GM18517 (cell line): Measurements from ENCODE around the gene GNA15.

Experiments used
- ATAC-seq: cut with Tn5 transposase; IDR thresholded peaks from one replicate; pipeline ENCODE4 v1.9.1; 2021; ENCODE audit warnings: mild to moderate bottlenecking, moderate library complexity; ENCODE audit not compliant: unreplicated experiment

The GNA15 gene

DNA sequence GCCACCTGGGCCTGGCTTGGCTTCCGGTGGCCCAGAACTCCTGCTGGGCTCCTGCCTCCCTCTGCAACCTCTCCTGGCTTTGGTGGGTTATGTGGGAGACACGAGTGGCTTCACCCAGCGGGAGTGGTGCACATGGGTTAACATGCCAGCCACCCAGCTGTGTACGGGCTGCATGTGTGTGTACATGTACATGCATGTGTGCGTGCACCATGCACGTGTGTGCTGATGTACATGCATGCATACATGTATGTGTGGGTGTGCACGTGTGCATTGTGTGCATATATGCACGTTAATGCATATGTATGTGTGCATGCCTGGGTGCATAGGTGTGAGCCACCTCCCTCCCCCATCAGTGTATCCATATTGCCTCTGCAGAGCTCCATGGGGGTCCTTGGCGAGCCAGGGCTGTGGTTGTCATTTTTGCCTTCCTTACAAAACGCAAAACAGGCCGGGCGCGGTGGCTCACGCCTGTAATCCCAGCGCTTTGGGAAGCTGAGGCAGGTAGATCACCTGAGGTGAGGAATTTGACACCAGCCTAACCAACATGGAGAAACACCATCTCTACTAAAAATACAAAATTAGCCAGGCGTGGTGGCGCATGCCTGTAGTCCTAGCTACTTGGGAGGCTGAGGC is 29.2 kb upstream of the GNA15 start:
- ATAC-seq = no peak

DNA sequence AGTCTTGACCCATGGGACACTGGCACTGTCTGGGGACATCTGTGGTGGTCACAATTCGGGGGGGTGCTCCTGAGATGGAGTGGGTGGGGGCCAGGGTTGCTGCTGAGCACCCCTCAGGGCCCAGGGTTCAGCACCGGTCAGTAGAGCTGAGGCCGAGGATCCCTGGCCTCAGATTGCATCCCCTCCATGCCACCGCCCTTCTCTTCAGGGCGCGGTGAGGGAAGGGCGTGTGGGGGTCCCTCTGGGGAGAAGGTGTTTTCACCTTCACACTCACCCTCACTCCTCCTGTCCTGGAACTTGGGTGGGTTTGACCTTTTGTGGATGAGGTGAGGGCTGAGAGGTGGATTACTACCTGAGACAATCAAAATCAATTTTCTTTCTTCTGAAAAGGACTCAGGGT is 28.2 kb upstream of the GNA15 start:
- no peak for ATAC-seq

DNA sequence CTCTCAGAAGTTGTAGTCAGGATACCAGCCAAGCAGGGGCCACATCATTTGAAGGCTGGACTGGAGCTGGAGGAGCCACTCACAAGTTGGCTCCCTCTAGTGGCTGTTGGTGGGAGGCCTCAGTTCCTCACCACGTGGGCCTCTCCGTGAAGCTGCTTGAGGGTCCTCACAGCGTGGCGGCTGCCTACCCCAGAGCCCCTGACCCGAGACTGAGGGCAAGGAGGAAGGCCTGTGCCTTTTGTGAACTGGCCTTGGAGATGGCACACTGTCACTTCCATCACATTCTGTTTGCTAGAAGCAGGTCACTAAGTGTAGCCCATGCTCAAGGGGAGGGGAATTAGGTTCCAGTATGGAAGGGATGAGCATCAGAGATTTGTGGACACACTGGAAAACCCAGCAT is 27.1 kb upstream of the GNA15 start:
- no peak for ATAC-seq

DNA sequence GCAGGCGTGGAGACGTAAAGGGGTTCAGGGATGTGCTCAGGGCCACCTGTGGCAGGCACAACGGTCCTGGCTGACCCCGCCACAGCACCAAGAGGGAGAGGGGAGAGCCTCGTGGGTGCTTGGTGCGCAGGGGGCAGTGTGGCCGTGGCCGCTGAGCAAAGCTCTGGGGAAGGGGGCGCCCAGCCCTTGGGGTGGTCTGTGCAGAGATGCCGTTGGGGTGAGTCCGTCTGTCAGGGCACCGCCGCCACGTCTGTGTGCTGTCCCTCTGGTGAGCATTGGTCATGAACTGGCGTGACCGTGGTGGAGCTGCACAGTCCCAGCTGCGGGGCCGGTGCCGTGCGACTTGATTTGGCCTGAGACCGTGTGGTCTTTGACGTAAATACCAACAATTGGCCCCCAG is 26.3 kb upstream of the GNA15 start:
- no peak for ATAC-seq

DNA sequence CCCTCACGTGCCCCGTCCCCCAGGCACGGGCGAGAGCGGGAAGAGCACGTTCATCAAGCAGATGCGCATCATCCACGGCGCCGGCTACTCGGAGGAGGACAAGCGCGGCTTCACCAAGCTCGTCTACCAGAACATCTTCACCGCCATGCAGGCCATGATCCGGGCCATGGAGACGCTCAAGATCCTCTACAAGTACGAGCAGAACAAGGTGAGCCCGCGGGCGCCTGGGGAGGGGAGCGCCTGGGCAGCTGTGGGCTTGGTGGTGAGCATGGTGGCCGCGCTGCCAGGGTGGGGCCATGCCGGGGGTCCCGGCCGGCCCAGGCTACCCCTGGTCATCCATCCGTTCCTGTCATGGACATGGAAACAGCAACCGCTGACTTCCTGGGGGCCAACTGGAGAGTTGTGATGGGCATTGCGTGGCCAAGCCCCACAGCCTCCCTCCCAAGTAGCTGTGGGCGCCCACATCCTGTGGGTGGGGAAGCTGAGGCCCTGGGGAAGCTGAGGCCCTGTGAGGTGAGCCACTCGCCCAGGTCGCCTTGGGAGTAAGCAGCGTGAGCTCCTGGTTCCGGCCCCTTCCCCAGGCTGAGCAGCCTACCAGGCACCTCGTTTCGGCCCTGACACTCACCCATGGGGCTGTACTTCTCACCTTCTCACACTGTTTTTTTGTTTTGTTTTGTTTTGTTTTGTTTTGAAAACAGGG is 25.6 kb upstream of the GNA15 start:
- ATAC-seq = no peak

DNA sequence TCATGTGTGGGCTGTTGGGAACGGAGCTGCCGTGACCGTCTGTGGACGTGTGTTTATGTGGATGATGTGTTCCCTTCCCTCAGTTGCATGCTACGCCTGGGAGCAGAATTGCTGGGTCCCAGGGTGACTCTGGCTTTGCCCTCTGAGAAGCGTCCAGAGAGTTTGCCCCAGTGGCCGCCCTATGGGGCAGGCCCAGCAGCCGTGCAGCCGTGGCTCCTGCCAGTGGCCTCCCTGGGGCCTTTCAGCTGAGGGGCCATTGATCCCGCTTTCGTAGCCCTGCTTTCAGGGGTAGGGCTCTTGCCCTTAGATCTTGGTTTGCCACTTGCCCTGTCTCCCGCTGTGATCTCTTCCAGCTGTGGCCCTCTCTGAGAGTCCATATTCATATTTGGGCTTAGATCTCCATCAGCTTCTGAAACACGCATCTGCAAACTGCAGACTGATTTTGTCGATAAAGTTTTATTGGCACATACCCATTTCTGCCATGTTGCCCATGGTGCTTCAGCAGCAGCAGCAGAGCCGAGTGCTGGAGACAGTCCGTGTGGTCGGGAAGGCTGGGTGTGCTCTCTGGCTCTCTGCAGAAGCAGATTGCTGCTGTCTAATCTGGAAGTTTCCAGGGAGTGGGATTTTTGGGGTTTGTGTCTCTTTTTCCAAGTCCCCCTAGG is 24.1 kb upstream of the GNA15 start:
- ATAC-seq = no peak

DNA sequence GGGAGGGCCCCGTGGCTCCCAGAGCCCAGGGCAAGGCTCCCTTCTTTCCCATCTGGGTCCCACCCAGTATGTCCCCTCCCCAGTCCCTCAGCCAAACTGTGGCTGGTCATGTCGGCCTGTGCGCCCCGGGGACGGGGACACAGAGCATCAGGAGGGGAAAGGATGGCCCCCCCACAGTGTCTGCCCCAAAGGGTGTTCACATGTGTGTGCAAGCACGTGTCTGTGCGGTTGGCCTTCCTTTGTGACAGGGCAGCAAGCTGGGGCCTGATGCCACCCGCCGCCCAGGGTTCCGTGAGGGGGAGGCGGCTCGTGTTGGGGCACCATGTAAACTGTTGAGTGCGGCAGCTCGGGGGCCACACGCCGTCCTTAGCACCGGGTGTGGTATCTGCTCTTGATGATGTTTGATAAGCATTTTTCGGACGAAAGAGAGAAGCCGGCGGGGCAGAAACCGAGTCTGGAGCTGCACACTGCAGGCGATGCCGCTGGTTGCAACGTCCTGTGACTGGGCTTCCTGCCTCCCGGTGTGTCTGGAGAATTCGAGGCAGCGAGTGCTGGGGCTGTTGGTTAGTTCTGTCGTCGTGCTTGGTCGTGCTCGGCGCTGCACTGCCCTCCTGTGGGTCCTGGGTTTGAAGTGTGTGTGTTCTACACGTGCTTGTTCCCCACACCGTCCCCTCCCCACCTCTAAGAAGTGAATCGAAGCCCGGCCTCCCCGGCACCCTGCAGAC is 23.3 kb upstream of the GNA15 start:
- no peak for ATAC-seq

DNA sequence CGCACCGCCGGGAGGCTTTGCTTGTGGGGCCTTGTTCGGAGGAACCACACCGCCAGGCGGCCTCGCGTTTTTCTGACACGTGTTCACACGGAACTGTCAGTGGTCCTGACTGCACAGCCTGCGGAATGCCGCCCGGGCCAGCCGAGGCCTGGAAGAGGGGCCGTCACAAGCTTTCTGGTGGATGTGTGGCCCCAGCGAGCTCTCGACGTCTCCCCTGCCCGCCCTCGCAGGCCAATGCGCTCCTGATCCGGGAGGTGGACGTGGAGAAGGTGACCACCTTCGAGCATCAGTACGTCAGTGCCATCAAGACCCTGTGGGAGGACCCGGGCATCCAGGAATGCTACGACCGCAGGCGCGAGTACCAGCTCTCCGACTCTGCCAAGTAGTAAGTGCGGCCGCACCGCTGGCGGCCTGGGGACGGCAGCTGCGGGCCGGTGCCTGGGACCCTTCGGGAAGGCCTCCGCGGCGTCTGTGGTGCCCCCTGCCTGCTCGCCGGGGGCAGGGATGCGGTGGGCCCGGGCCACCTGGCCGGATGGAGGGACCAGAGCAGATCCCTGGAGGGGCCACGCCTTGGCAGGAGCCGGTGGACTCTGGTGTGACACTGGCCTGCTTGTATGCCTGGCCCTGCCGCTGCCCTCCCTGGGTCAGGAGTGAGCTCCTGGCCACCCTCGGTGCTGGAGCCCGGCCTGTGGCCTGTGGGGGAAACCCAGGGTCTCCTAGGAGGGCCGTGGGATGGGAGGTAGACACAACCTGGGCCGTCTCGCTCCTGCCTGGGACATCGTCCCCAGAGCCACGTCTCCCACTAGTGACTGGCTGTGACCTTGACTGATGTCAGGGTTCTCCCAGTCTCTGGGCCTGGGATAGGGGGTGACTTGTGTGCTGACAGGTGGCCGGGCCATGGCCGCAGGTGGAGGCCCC is 22.5 kb upstream of the GNA15 start:
- no peak for ATAC-seq

DNA sequence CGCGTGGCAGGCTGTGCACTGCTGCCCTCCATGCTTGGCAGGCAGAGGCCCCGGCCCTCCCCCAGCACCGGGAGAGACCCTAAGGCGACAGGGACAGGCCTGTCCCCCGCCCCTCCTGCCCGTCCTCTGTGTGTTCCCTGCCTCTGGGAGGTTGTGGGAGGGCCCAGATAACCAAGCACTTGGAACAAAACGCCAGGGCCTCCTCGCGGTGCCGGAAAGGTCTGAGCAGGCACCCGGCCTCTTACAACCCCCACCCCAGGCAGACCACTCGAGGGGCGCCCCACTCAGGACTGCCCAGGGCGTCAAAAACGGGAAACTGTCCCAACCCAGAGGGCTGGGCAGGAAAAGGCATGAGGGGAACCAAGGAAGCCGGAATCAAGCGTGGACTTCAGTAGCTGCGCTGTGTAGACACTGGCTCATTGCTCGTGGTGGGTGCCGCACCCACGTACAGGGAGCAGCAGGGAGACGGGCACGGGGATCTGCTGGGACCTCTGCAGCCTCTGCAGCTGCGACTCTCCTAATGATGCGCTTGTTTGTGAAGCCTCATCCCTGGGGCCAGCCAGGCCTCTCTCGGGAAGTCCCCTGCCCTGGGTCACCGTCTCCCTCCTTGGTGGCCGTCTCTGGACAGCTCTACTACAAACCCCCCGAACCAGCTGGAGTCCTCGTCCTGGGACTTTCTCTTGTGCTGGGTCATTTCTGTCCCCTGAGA is 21.7 kb upstream of the GNA15 start:
- ATAC-seq = no peak

DNA sequence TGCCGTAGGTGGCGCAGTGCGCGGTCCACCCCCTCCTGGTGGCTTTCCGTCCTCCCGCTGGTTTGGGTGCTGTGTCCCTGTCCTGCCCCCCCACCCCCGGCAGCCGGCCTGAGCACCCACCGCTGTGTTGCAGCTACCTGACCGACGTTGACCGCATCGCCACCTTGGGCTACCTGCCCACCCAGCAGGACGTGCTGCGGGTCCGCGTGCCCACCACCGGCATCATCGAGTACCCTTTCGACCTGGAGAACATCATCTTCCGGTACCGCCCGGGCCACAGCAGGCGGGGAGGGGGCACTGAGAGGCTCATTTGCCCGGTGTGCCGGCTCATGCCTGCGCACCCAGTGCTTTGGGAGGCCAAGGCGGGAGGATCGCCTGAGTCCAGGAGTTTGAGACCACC is 21.0 kb upstream of the GNA15 start:
- no peak for ATAC-seq

DNA sequence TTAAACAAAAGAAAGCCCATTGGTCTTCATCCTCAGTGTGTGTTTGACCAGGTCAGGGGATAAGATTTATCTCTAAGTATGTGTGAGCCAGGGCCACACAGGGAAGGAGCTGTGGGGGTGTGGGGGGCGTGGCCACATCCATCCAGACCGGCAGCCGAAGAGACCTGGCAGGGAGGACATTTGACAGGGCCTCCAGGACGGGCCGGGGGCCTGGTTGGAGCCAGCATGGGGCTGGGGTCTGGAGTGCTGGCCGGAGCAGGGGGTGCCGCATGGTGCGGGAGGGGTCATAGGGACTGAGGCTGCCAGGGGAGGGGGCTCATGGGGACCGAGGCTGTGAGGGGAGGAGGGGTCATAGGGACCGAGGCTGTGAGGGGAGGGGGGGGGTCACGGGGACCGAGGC is 20.4 kb upstream of the GNA15 start:
- no peak for ATAC-seq

DNA sequence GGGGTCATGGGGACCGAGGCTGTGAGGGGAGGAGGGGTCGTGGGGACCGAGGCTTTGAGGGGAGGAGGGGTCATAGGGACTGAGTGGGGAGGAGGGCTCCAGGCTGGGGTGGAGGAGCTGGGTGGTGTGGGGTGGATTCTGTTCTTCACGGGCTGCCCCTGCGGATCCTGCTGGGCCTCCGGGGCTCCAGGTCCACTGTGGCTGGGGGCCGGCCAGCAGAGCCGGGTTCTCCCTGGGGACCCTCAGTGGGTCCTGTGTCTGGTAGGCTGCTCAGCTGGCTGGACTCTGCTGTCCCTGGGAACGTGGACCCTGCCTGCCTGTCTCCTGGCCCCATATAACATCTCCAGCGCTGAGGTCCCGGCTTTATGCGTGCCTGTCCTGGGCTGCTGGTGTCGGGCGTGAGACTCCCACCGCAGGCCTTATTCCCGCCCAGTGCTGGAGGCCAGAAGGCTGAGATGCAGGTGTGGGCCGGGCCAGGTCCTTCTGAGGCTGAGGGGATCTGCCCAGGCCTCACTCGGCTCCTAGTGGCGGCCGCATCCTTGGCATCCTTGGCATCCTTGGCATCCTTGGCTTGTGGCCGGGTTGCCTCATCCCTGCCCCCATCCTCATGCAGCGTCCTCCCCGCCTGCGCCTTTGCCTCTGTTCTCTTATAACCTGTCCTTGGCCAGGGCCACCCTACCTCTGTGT is 19.8 kb upstream of the GNA15 start:
- ATAC-seq = no peak

DNA sequence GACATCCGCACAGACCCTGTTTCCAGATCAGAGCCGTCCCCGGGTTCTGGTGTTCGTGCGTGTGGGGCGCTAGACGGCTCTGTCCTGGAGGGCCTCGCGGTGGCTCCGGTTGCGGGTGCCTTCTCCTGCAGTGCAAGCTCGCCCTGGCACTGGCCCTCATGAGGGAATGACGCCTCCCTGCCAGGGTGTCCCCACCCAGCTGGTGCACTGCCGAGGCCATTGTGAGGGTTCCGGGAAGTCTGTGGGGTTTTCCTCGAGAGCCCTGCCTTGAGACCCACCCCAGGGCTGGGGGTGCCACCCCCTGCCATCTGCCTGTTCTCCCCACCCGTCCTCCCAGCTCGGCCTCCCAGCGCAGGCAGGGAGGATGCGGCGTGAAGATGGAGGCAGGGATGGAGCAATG is 19.2 kb upstream of the GNA15 start:
- no peak for ATAC-seq

DNA sequence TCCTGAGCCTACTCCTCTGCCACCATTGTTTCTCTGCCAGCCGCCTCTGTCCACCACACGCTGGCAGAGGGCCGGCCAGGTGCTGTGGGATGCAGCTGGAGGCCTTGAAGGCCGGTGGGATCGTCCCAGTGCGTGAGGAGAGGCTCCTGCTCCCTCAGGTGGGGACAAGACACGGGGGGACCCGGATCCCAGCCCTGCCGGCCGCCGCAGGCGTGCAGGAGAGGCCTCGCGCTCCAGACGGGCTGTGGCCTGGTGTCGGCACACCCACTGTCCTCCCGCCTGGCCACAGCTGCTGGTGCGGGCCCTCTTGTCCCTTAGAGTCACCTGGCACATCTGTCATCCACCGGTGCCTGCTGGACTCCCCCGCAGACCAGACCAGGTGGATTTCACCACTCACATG is 18.1 kb upstream of the GNA15 start:
- ATAC-seq = no peak

DNA sequence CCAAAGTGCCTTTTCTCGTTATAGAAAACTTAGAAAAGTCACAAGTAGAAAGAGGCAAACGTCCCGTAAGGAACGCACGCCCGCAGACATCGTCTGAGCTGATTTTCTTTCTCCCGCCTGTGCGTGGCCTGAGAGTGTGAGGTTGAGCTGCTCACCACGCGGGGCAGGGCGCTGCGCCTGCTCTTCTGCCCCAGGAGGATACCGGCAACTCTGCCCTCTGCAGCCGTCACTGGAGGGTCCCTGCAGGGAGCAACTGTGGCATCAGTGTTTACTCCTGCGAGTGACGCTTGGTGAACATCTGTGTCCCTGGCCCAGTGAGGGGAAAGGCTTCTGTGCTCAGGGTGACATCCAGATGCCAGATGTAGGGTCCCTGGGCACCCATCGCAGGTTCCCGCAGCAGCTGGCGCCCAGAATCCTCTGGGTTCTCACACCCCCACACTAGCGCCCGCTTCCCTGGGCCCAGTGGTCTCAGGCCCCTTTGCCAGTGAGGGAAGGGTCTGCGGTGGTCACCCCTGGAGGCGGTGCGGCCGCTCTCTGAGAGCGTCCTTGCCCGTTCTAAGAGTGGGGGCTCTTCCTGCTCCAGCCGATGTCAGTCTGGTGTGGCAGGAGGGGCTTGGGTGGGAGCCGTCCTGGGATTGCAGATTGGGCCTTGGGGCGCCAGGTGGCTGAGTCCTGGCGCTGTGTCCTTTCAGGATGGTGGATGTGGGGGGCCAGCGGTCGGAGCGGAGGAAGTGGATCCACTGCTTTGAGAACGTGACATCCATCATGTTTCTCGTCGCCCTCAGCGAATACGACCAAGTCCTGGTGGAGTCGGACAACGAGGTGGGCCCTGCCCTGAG is 17.4 kb upstream of the GNA15 start:
- no peak for ATAC-seq

DNA sequence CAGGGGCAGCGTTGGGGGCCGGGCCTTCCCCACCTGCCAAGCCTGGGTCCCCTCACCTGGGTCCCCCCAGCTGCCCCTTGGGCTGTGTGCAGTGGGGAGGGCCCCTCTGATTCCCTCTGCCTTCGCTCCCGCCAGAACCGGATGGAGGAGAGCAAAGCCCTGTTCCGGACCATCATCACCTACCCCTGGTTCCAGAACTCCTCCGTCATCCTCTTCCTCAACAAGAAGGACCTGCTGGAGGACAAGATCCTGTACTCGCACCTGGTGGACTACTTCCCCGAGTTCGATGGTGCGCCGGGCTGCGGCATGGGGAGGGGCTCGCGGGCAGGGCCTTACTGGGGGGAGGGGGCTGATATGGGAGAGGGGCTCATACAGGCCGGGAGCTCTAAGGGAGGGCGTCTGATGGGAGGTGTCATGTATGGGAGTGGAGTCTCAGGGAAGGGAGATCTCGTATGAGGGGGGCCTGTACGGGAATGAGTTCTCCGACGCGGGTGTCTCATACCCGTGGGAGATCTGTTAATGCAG is 16.7 kb upstream of the GNA15 start:
- no peak for ATAC-seq

DNA sequence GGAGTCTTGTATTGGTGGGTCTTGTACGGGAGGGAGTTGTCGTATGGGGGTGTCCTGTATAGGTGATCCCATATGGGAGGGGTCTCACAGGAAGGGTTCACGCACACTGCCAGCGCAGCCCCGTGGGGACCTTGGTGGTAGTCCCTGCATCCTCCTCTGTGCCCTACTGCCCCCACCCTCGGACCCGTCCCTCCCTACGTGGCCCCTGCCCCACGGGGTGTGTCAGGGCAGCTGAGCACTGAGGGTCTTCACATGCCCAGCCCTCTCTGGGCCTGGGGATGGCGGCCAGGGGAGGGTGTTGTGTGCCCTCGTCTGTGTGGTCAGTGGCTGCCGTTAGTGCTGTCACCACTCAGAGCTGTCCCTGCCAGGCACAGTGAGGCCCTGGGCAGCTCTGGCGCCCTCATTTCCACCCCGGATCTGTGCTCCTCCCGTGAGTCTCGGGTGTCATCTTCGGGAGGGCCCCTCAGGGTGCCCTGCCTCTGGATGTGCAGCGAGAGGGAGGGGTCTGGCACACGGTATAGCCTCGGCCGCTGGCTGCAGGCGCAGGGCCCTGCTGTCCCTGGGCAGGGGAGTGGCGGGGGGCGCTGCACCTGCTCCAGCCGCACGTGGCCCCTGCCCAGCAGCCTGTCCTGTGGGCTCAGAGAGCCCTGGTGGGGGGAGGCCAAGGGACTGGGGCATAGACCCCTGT is 16.0 kb upstream of the GNA15 start:
- no peak for ATAC-seq
